HG03354 (cell line): Measurements from ENCODE around the gene MTG2.

ENCODE experiments used
- ATAC-seq: cut with Tn5 transposase; IDR thresholded peaks from one replicate; pipeline ENCODE4 v1.9.1; 2021; ENCODE audit warnings: mild to moderate bottlenecking; ENCODE audit not compliant: unreplicated experiment, poor library complexity, severe bottlenecking

MTG2 gene

GRCh38 chr20:62239278-62239879 is 56.6 kb downstream of the MTG2 start:
- ATAC-seq: no peak

DNA sequence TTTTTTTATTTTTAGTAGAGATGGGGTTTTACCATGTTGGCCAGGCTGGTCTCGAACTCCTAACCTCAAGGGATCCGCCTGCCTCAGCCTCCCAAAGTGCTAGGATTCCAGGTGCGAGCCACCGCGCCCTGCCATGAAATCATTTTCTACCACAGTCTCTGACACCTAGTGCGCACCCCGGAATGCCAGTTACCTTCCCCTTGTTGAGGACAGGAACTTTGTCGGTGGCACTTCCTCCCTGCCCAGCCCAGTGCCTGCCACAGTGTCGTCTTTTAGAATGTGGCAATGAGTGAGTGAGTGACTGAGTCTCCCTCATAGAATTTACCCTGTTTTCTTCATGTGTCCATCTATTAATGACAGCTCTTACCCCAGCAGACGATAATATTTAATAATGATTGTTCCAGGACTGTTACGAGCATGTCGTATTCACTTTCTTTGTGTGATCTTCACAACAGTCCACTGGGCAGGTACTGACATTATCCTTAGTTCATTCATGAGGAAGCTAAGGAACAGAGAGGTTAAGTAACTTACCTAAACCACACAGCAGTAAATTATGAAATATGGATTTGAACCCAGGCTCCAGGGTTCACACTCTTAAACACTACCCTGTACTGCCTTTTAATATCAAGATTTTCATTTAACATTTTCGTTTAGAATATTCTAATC is 57.3 kb downstream of the MTG2 start:
- no peak for ATAC-seq

DNA sequence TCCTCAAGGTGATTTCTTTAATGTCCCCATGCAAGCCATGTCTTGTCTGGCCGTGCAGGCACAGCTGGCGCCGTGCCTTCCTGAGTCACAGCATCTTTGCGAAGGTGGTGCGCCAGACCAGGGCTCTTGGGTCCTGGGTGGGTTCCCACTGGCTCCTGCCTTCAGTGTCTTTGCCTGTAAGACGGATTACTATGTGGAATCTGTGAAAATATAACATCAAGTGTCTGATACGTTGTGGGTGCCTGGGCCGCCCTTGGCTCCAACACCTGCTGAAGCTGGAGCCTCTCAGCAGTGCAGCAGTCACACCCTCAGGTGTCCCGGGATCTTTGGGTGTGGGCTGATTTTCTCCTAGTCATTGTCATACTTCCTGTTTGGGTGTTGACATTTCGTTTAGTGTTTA is 58.7 kb downstream of the MTG2 start:
- no peak for ATAC-seq

GRCh38 chr20:62242176-62242575 is 59.3 kb downstream of the MTG2 start:
- no peak for ATAC-seq

DNA sequence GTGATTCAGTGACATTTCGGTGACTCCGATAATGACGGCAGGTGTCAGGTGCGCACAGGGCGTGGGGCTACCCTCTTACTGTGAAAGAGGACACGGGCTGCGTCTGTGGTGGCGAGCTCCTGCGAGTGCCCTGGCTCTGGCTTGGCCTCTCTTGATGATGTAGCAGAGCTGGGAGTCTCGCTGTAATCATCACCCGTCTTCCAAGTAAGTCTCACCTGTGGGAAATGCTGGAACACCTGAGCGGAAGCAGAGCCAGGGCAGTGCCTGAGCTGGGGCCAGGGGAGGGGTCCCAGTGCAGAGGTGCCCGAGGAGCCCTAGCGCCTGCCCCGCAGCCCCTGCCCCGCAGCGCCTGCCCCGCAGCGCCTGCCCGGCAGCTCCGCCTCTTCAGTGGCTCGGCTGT is 60.3 kb downstream of the MTG2 start:
- ATAC-seq: no peak

DNA sequence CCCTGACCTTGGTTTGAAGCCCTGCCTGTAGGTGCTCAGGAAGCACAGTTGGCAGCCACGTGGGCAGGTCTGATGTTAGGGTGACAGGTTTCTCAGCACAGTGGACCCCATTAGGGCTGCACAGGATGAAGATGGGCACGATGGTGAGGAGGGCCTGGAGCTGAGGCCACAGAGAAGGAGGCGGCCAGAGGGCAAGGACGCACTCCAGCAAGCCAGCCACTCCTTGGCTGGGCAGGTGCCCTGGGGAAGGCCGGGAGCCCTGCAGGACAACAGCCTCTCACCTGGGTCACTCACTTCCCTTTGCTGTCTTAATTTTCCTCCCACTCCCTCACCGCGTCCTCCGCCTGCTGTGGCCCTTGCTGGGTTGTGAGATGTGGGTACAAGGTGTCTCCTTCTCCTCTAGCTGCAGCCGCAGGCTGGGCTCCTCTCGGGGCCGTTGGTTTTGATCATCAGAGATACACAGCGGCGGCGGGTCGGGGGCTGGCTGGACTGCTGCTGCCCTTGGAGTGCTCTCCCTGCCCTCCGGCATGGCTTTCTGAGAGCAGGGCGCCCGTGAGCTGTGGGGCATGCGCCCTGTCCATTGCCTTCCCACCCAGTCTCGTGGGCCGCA is 61.2 kb downstream of the MTG2 start:
- ATAC-seq: no peak

GRCh38 chr20:62244644-62245108 is 61.8 kb downstream of the MTG2 start:
- ATAC-seq: no peak

- ATAC-seq: no peak
Observed at GRCh38 chr20:62245911-62246280, 63.1 kb downstream of the MTG2 start.

GRCh38 chr20:62246431-62246830 is 63.6 kb downstream of the MTG2 start:
- ATAC-seq: no peak

- no peak for ATAC-seq
Observed at GRCh38 chr20:62246872-62247652, 64.2 kb downstream of the MTG2 start.

DNA sequence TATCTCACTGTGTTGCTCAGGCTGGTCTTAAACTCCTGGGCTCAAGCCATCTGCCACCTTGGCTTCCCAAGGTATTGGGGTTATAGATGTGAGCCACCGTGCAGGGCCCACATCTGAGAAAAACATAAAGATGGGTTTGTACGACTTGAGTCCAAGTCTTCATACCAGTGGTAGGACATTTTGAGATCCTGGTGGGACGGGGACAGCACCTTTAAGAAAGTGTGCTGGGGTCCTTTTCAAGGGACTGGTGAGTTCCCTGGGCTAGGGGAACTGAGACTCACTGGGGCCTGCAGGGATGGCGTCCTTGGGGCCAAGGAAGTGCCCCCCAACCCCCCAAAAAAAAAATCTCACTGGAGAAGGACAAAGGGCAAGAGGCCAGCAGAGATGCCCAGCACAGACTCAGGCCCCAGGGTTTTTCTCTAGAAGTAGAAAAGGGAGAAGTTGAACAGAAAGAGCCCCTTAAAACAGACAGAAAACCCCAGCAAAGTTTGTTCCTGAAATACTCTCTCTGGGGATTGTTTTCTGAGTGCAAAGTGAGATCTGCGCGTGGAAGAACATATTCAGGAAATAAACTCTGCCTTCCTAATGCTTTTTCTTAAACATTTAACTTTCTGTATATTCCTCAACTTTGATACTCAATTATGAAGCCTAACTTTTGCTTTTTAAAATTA is 66.2 kb downstream of the MTG2 start:
- no peak for ATAC-seq

DNA sequence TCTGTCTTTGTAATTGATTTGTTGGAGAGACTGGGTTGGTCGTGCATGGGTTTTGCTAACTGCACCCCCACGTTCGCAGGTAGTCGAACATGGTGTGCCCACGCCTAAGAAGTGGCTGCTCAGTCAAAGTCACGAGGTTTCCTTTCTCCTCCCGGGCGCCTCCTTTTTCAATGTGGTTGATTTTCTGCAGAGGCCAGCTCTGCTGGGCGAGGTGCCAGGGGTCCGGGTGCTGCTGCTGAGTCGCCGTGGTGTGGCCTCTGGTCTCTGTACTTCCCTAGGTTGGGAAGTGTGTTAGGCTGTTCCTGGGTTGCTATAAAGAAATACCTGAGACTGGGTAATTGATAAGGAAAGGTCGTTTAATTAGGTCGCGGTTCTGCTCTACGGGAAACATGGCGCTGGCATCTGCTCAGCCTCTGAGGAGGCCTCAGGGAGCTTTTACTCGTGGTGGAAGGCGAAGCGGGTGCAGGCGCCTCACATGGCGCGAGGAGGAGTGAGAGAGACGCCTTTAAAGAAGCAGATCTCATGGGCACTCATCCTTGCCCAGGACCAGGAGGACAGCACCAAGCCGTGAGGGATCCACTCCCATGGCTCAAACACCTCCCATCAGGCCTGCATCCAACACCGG is 69.6 kb downstream of the MTG2 start:
- no peak for ATAC-seq
